GM10266 (cell line): ENCODE results near the gene SCTR.

Experiments used
- DNase-seq: peaks from one replicate; pipeline ENCODE4 v3.0.0; 2012; ENCODE audit errors: extremely low spot score
- CTCF ChIP-seq: IDR thresholded peaks from 2 replicates; pipeline ENCODE4 v1.5.1; 2012; ENCODE audit warnings: mild to moderate bottlenecking, low read depth; ENCODE audit not compliant: control insufficient read depth, insufficient read depth; ENCODE audit errors: missing control alignments

The SCTR gene

DNA sequence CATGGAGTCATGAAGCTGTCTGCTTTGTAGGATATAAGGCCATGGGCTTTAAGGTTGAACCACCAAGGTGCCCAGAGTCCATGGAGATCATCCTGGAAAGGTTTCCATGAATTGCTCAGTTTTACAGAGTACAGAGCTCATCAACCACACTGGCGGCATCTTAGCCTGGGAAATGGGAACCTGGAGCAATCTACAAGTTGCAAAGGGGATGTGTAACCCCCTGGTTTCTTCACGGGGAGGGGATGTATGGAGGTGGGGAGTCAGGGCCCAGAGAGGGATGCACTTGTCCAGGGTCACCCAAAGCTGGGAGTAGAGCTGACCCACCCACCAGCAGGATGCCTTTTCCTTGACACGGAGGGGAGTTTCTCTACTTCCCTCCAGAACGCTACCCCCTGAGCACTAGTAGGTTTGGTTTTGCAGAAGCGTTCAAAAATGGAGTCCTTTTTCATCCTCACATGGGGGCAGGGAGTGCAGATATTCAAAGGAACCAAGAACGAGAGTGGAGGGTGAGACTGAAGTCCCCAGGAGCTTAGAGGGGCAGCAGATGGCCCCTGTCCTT lies 85.5 kb downstream of the SCTR start:
- no peak for TF ChIP-seq CTCF
- DNase-seq = no peak

- DNase-seq = no peak
- TF ChIP-seq CTCF = no peak
Measured at GRCh38 chr2:119438128-119438656, 86.1 kb downstream of the SCTR start.

- DNase-seq = no peak
- no peak for TF ChIP-seq CTCF
Measured at GRCh38 chr2:119436993-119437772, 87.1 kb downstream of the SCTR start.

- DNase-seq = no peak
- TF ChIP-seq CTCF = no peak
Measured at GRCh38 chr2:119435953-119436297, 88.4 kb downstream of the SCTR start.

GRCh38 chr2:119435081-119435952 lies 89.0 kb downstream of the SCTR start:
- no peak for DNase-seq
- TF ChIP-seq CTCF = no peak

DNA sequence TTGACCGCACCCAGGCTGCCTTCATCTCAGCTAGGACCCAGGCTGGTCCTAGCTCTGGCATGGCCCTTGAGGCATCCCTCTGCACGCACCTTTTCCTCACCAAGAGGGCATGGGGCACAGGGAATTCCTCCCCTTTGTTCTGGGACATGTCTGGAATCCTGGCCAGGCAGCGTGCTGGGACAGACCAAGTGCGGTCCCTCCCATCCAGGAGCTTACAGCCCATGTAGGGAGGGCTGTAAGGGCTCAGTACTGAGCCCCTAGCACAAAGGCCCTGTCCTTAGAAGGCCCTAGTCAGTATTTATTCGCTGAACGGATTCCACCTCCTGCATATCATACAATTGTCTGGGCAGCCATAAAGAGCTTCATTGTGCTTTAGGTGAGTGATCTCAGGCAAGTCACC lies 89.6 kb downstream of the SCTR start:
- DNase-seq = no peak
- no peak for TF ChIP-seq CTCF
